Pancreas (tissue), 10 donors: ENCODE results near the gene GLB1L. TPM values are rescaled to one million over a fixed set of nuclear protein-coding genes. Genes with fewer than 3 reads are reported as not detected.
A peak's percentile ranks its signal among the peaks of the same experiment; 100 is the strongest.

ENCODE experiments used
- ATAC-seq, 4 donors: fragments of 200-7000 bp; cut with Tn5 transposase; one replicate each; pipeline versions ENCODE4 v1.8.0 to v1.9.1; 2020; ENCODE audit warnings: mild to moderate bottlenecking in 4 of 4, moderate library complexity in 4 of 4
- DNase-seq, 6 donors: peaks; one replicate each; pipeline ENCODE4 v3.0.0-alpha.2; 2020
- FAIRE-seq: peaks from 2 replicates; lab custom pipeline; 2012; peaks lifted over from hg19 to GRCh38; lab: Jason Lieb, UNC
- H3K27ac ChIP-seq, 4 donors: fragments of 200-600 bp; sonication (generic); 1 replicate in 3 of 4; 2 replicates in 1 of 4; pipeline versions ENCODE4 v1.5.0 to v1.8.0; 2020
- H3K27me3 ChIP-seq, 4 donors: fragments of 200-600 bp; one replicate each; pipeline ENCODE4 v1.8.0; 2021
- H3K36me3 ChIP-seq, 3 donors: fragments of 200-600 bp; sonication (generic) in 1 of 3; one replicate each; pipeline versions ENCODE4 v1.5.0 to v1.8.0; 2020 to 2021
- H3K4me1 ChIP-seq, 3 donors: fragments of 200-600 bp; one replicate each; pipeline ENCODE4 v1.8.0; 2021
- H3K4me3 ChIP-seq, 4 donors: fragments of 200-600 bp; sonication (generic) in 2 of 4; one replicate each; pipeline versions ENCODE4 v1.5.0 to v1.8.0; 2020 to 2021
- H3K9me3 ChIP-seq, 4 donors: fragments of 200-600 bp; one replicate each; pipeline ENCODE4 v1.8.0; 2021
- CTCF ChIP-seq, 4 donors: fragments of 200-600 bp; sonication (generic) in 3 of 4; IDR thresholded peaks; one replicate each; pipeline versions ENCODE4 v1.5.0 to v1.8.0; 2021; ENCODE audit warnings: antibody characterized with exemption in 4 of 4
- WGBS, 2 donors: extraction: QIAGEN DNeasy Blood & Tissue Kit; methylation state at CpG; one replicate each; pipeline ENCODE4 v1.1.7; 2013; 5-methylcytosine and 5-hydroxymethylcytosine counted together
- intact Hi-C, 3 donors: fragments of 100-400 bp; cut with DNase I; formaldehyde crosslinking; loops; one replicate each; pipeline versions ENCODE4 v1.11.1 to v1.14.2; 2022
- polyA plus RNA-seq, 2 donors: library from polyadenylated mRNA; stranded (reverse); fragments of 200-250 nt; gene quantifications; one replicate each; pipeline ENCODE4 v1.2.3, GENCODE V29; 2013
- total RNA-seq, 6 donors: library from RNA; stranded (reverse); fragmentation: NEBNext Ultra II Directional in 4 of 6; extraction: Animal tissue kit (Norgen Biotek cat#: 25700) in 4 of 6; gene quantifications; one replicate each; pipeline versions ENCODE4 v1.2.1 to v1.2.4, GENCODE V29; 2021 to 2023
- donor health status: healthy with polysubstance abuse.
- donor health status: DM: no; HTN: no; CAD: no; lungs with moderate emphysema.
- donor health status: DM: no; HTN: no; CAD: no.
- donor health status: control.
- donor health status: control.
- donor health status: Bipolar disorder and iron deficiency.
- donor health status: DM: yes; HTN: yes; CAD: no.
- donor health status: DM: no; HTN: no; CAD: no.
- donor health status: DM: no; HTN: no; CAD: no.
- donor health status: DM: yes; HTN: yes; CAD: no.

GLB1L gene
- total and polyA plus RNA-seq, 8 donors, result 1.8 to 6.9 (median 3.2) TPM

- Histone ChIP-seq H3K27ac (peak overlapping the region; percentile 90 to 96 (median 92)), H3K36me3 (peaks cover 0 to 5% (median 0%) of the 10 kb centered on the region in 3 donors), H3K4me1 (peaks cover 26 to 66% (median 32%) of the 10 kb centered on the region in 3 donors), H3K4me3 (peak overlapping the region in 2 of 4 donors; percentile 14 to 25), H3K9me3 (no peaks in the 10 kb centered on the region), H3K27me3 (no peaks in the 10 kb centered on the region)
- FAIRE-seq (no peak), DNase-seq (no peak), ATAC-seq (no peak)
- intact Hi-C loops, result no loop called here
- TF ChIP-seq CTCF (IDR thresholded peaks at IDR 0.05), result no peak
- 56 to 58% methylated on average over 2 of the region's 2 CpGs for WGBS, 2 donors
These were observed 3.6 kb upstream of the GLB1L start for GRCh38 chr2:219248845-219249202.

- no peaks in the 10 kb centered on the region for H3K9me3 ChIP-seq
- no peak for TF ChIP-seq CTCF (IDR thresholded peaks at IDR 0.05)
- peaks cover 26 to 66% (median 32%) of the 10 kb centered on the region in 3 donors for H3K4me1 ChIP-seq
- intact Hi-C loops, result no loop called here
- H3K4me3 ChIP-seq, result no peak overlapping the region
- 90 to 93% methylated on average over 17 of the region's 17 CpGs for WGBS, 2 donors
- DNase-seq (no peak), FAIRE-seq (no peak), ATAC-seq (no peak)
- peaks cover 0 to 5% (median 0%) of the 10 kb centered on the region in 3 donors for H3K36me3 ChIP-seq
- no peaks in the 10 kb centered on the region for H3K27me3 ChIP-seq
- peak overlapping the region in 3 of 4 donors; percentile 90 to 96 (median 94) for H3K27ac ChIP-seq
These were observed 2.7 kb upstream of the GLB1L start for GRCh38 chr2:219247678-219248642.

- no peak for FAIRE-seq
- H3K27ac ChIP-seq, result peak overlapping the region in 1 of 4 donors; percentile 92
- intact Hi-C loops, result no loop called here
- 91 to 95% methylated on average over 10 of the region's 10 CpGs for WGBS, 2 donors
- H3K4me3 ChIP-seq, result no peak overlapping the region
- H3K4me1 ChIP-seq, result peaks cover 24 to 55% (median 26%) of the 10 kb centered on the region in 3 donors
- no peak for DNase-seq
- H3K27me3 ChIP-seq, result no peaks in the 10 kb centered on the region
- no peak for TF ChIP-seq CTCF (IDR thresholded peaks at IDR 0.05)
- H3K36me3 ChIP-seq, result peaks cover 0 to 5% (median 0%) of the 10 kb centered on the region in 3 donors
- no peaks in the 10 kb centered on the region for H3K9me3 ChIP-seq
- ATAC-seq, result no peak
These were observed 1.3 kb upstream of the GLB1L start for GRCh38 chr2:219246559-219246958.

GRCh38 chr2:219245899-219246230 lies 621 bp upstream of the GLB1L start:
- Histone ChIP-seq H3K27me3 (no peaks in the 10 kb centered on the region), H3K4me1 (peaks cover 22 to 50% (median 26%) of the 10 kb centered on the region in 3 donors), H3K36me3 (peaks cover 0 to 5% (median 0%) of the 10 kb centered on the region in 3 donors), H3K4me3 (peak overlapping the region; percentile 66 to 81 (median 70)), H3K9me3 (no peaks in the 10 kb centered on the region), H3K27ac (peak overlapping the region; percentile 78 to 92 (median 85))
- ATAC-seq (no peak), DNase-seq (no peak), FAIRE-seq (no peak)
- intact Hi-C loops, result no loop called here
- no peak for TF ChIP-seq CTCF (IDR thresholded peaks at IDR 0.05)
- 10 to 11% methylated on average over 10 of the region's 10 CpGs for WGBS, 2 donors

GRCh38 chr2:219244789-219245147 lies 476 bp downstream of the GLB1L start:
- H3K4me3 ChIP-seq, result peak overlapping the region; percentile 66 to 81 (median 70)
- no peak for TF ChIP-seq CTCF (IDR thresholded peaks at IDR 0.05)
- no peak for FAIRE-seq
- no peaks in the 10 kb centered on the region for H3K27me3 ChIP-seq
- ATAC-seq, result no peak
- no peaks in the 10 kb centered on the region for H3K9me3 ChIP-seq
- H3K36me3 ChIP-seq, result no peaks in the 10 kb centered on the region
- intact Hi-C loops, result no loop called here
- peak overlapping the region; percentile 78 to 92 (median 85) for H3K27ac ChIP-seq
- 8 to 12% methylated on average over 6 of the region's 6 CpGs for WGBS, 2 donors
- peaks cover 13 to 39% (median 16%) of the 10 kb centered on the region in 3 donors for H3K4me1 ChIP-seq
- DNase-seq, result no peak
